Endodermal cell (in vitro differentiated cells): ENCODE measurements around the gene MINDY4. TPM values are rescaled to one million over a fixed set of nuclear protein-coding genes. Genes with fewer than 3 reads are reported as not detected.

Experiments
- DNase-seq: peaks from one replicate; pipeline ENCODE4 v3.0.0-alpha.2; 2017
- H3K27ac ChIP-seq: 2 replicates; pipeline ENCODE4 v1.5.1; 2013; ENCODE audit warnings: mild to moderate bottlenecking, low read depth, low read length, moderate library complexity
- H3K27me3 ChIP-seq: 2 replicates; pipeline ENCODE4 v1.6.1; 2013; ENCODE audit warnings: mild to moderate bottlenecking, low read length, moderate library complexity; ENCODE audit not compliant: insufficient read depth, control insufficient read depth, poor library complexity, severe bottlenecking
- H3K36me3 ChIP-seq: 2 replicates; pipeline ENCODE4 v1.7.0; 2013; ENCODE audit warnings: mild to moderate bottlenecking, low read length, moderate library complexity; ENCODE audit not compliant: control insufficient read depth, insufficient read depth
- H3K4me1 ChIP-seq: one replicate; pipeline ENCODE4 v1.7.0; 2013; ENCODE audit warnings: low read length; ENCODE audit not compliant: control insufficient read depth, insufficient read depth
- H3K4me3 ChIP-seq: 2 replicates; pipeline ENCODE4 v1.5.1; 2013; ENCODE audit warnings: mild to moderate bottlenecking, low read length, moderate library complexity
- H3K9ac ChIP-seq: 2 replicates; pipeline ENCODE4 v1.6.1; 2013; ENCODE audit warnings: mild to moderate bottlenecking, low read length, moderate library complexity; ENCODE audit not compliant: poor library complexity, severe bottlenecking; ENCODE audit errors: extremely low read depth
- H3K9me3 ChIP-seq: 2 replicates; pipeline ENCODE4 v1.6.1; 2013; ENCODE audit warnings: mild to moderate bottlenecking, low read length, moderate library complexity; ENCODE audit not compliant: control insufficient read depth
- H3K27ac Mint-ChIP-seq: 2 replicates; pipeline ENCODE4 v1.8.0; 2020; ENCODE audit warnings: mixed read lengths
- H3K27me3 Mint-ChIP-seq: 2 replicates; pipeline ENCODE4 v1.8.0; 2021; ENCODE audit warnings: mild to moderate bottlenecking, mixed read lengths; ENCODE audit not compliant: insufficient read depth
- H3K36me3 Mint-ChIP-seq: 2 replicates; pipeline ENCODE4 v1.8.0; 2020; ENCODE audit warnings: low read depth, mixed read lengths
- H3K4me1 Mint-ChIP-seq: 2 replicates; pipeline ENCODE4 v1.8.0; 2020; ENCODE audit warnings: mixed read lengths
- H3K4me3 Mint-ChIP-seq: 2 replicates; pipeline ENCODE4 v1.8.0; 2020; ENCODE audit warnings: mild to moderate bottlenecking, moderate library complexity, mixed read lengths
- H3K9me3 Mint-ChIP-seq: 2 replicates; pipeline ENCODE4 v1.8.0; 2020; ENCODE audit warnings: mild to moderate bottlenecking, mixed read lengths
- WGBS, 2 experiments: methylation state at CpG; one replicate each; pipeline versions ENCODE4 v1.1.5 to v1.1.7; 2013; ENCODE audit warnings: missing lambda C conversion rate in 2 of 2, mixed read lengths in 1 of 2; ENCODE audit not compliant: insufficient coverage in 1 of 2, insufficient read length in 1 of 2; 5-methylcytosine and 5-hydroxymethylcytosine counted together
- total RNA-seq, 2 donors: library from RNA; stranded (reverse); fragmentation: NEBNext Ultra II Directional in 1 of 2; extraction: Animal tissue kit (Norgen Biotek cat#: 25700) in 1 of 2; gene quantifications; 2 replicates in 1 of 2; 3 replicates in 1 of 2; pipeline ENCODE4 v1.2.1, GENCODE V29; 2021
- TF ChIP-seq, protein P1 (sequence below): fragments of 200-600 bp; sonication (generic); conservative IDR thresholded peaks from 2 replicates; pipeline ENCODE4 v1.5.0; 2021; ENCODE audit warnings: antibody characterized with exemption, mild to moderate bottlenecking

The MINDY4 gene
- total RNA-seq, 2 donors from 2014 or later = 7.2 to 8.1 TPM

DNA sequence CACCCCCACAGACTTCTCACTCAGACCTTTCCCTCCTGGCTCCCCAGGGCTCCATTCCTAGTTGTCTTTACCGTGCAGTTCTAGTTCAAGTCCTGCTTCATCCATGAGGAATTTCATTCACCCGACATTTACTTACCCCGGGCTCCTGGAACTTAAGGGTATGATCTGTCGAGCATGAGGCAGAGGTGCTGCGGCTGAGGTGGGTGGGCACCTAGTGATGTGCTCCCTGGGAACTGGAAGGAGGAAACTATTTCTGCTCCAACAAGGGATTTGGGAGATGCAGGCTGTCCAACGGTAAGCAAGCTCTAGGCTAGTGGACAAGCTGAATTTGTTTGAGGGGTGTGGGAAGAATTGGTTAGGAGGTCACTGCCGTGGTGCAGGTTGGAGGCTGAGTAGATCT is 110.2 kb downstream of the MINDY4 start:
- Histone ChIP-seq H3K27me3 (no peaks in the 10 kb centered on the region), H3K4me3 (no peak overlapping the region), H3K36me3 (no peaks in the 10 kb centered on the region), H3K9ac (no peak overlapping the region), H3K9me3 (no peaks in the 10 kb centered on the region), H3K27ac (no peak overlapping the region), H3K4me1 (peaks cover 11% of the 10 kb centered on the region)
- Mint-ChIP-seq H3K27ac (peak overlapping the region; percentile 31), H3K27me3 (no peaks in the 10 kb centered on the region), H3K4me1 (peaks cover 31% of the 10 kb centered on the region), H3K36me3 (no peaks in the 10 kb centered on the region), H3K4me3 (no peak overlapping the region), H3K9me3 (no peaks in the 10 kb centered on the region)
- whole genome bisulfite sequencing, 2 experiments = 89 to 96% methylated on average over 4 to 7 of the region's 7 CpGs
- TF ChIP-seq, protein P1, sequence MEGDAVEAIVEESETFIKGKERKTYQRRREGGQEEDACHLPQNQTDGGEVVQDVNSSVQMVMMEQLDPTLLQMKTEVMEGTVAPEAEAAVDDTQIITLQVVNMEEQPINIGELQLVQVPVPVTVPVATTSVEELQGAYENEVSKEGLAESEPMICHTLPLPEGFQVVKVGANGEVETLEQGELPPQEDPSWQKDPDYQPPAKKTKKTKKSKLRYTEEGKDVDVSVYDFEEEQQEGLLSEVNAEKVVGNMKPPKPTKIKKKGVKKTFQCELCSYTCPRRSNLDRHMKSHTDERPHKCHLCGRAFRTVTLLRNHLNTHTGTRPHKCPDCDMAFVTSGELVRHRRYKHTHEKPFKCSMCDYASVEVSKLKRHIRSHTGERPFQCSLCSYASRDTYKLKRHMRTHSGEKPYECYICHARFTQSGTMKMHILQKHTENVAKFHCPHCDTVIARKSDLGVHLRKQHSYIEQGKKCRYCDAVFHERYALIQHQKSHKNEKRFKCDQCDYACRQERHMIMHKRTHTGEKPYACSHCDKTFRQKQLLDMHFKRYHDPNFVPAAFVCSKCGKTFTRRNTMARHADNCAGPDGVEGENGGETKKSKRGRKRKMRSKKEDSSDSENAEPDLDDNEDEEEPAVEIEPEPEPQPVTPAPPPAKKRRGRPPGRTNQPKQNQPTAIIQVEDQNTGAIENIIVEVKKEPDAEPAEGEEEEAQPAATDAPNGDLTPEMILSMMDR = no peak
- DNase-seq = no peak

DNA sequence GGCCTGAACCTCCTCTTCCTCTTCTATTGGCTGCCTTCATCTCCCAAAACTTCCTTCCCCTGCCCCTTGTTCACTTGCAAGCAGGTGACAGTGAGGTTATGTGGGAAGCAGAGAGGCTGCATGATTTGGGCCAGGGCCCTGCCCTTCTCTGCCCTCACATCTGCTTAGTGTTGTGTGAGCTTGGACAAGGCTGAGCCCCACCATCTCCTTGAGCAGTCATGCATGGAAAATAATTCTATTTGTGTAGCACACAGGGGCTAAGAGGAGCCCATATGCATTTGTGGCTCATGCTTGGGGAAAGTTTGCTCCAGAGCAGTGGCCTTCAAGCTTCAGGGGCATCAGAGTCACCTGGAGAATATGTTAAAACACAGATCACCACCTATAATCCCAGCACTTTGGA is 113.7 kb downstream of the MINDY4 start:
- Mint-ChIP-seq H3K9me3 (no peaks in the 10 kb centered on the region), H3K36me3 (no peaks in the 10 kb centered on the region), H3K4me3 (no peak overlapping the region), H3K27me3 (no peaks in the 10 kb centered on the region), H3K4me1 (peaks cover 21% of the 10 kb centered on the region), H3K27ac (no peak overlapping the region)
- Histone ChIP-seq H3K27me3 (no peaks in the 10 kb centered on the region), H3K9me3 (no peaks in the 10 kb centered on the region), H3K9ac (no peak overlapping the region), H3K4me3 (no peak overlapping the region), H3K36me3 (no peaks in the 10 kb centered on the region), H3K27ac (no peak overlapping the region), H3K4me1 (peaks cover 4% of the 10 kb centered on the region)
- no peak for DNase-seq
- TF ChIP-seq, protein P1 = no peak

GRCh38 chr7:30886608-30887011 is 115.4 kb downstream of the MINDY4 start:
- H3K4me1 ChIP-seq = no peaks in the 10 kb centered on the region
- H3K9me3 Mint-ChIP-seq = no peaks in the 10 kb centered on the region
- H3K4me3 ChIP-seq = no peak overlapping the region
- no peaks in the 10 kb centered on the region for H3K36me3 ChIP-seq
- TF ChIP-seq, protein P1 = no peak
- H3K27ac ChIP-seq = no peak overlapping the region
- H3K4me3 Mint-ChIP-seq = no peak overlapping the region
- H3K27me3 Mint-ChIP-seq = peaks cover 1% of the 10 kb centered on the region
- no peak for DNase-seq
- H3K27me3 ChIP-seq = no peaks in the 10 kb centered on the region
- peaks cover 5% of the 10 kb centered on the region for H3K4me1 Mint-ChIP-seq
- no peak overlapping the region for H3K9ac ChIP-seq
- no peaks in the 10 kb centered on the region for H3K9me3 ChIP-seq
- H3K27ac Mint-ChIP-seq = no peak overlapping the region
- H3K36me3 Mint-ChIP-seq = no peaks in the 10 kb centered on the region
- 90 to 93% methylated on average over 7 of the region's 7 CpGs for WGBS, 2 experiments
